Measurements from ENCODE around the gene PTPRN2. TPM values are rescaled to one million over a fixed set of nuclear protein-coding genes. Genes with fewer than 3 reads are reported as not detected.

The PTPRN2 gene
- total RNA-seq, 1 experiment from 2014 or later: 2.1 TPM

DNA sequence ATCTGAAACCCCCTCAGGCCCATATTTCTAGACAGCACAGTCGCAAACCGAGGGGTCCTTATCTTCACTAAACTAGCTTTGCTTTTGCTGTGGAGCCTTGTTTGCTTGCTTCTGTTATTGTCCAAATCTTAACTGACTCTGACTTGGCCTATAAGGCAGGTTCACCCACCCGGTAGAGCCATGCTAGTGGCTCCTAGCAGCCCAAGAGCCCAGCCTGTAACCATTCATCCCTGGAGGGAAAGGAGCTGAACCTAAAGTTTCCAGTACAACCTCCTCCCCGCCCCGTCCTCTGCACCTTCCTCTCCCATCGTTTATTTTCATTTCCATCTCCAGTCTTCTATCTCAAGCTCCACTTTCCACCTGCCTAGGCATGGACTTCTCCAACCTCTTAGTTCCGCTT is 345.7 kb downstream of the PTPRN2 start (continued):
- TF ChIP-seq, protein P1, sequence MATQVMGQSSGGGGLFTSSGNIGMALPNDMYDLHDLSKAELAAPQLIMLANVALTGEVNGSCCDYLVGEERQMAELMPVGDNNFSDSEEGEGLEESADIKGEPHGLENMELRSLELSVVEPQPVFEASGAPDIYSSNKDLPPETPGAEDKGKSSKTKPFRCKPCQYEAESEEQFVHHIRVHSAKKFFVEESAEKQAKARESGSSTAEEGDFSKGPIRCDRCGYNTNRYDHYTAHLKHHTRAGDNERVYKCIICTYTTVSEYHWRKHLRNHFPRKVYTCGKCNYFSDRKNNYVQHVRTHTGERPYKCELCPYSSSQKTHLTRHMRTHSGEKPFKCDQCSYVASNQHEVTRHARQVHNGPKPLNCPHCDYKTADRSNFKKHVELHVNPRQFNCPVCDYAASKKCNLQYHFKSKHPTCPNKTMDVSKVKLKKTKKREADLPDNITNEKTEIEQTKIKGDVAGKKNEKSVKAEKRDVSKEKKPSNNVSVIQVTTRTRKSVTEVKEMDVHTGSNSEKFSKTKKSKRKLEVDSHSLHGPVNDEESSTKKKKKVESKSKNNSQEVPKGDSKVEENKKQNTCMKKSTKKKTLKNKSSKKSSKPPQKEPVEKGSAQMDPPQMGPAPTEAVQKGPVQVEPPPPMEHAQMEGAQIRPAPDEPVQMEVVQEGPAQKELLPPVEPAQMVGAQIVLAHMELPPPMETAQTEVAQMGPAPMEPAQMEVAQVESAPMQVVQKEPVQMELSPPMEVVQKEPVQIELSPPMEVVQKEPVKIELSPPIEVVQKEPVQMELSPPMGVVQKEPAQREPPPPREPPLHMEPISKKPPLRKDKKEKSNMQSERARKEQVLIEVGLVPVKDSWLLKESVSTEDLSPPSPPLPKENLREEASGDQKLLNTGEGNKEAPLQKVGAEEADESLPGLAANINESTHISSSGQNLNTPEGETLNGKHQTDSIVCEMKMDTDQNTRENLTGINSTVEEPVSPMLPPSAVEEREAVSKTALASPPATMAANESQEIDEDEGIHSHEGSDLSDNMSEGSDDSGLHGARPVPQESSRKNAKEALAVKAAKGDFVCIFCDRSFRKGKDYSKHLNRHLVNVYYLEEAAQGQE (IDR thresholded peaks at IDR 0.05; ENCODE audit: low read depth): no peak
- TF ChIP-seq, protein P2, sequence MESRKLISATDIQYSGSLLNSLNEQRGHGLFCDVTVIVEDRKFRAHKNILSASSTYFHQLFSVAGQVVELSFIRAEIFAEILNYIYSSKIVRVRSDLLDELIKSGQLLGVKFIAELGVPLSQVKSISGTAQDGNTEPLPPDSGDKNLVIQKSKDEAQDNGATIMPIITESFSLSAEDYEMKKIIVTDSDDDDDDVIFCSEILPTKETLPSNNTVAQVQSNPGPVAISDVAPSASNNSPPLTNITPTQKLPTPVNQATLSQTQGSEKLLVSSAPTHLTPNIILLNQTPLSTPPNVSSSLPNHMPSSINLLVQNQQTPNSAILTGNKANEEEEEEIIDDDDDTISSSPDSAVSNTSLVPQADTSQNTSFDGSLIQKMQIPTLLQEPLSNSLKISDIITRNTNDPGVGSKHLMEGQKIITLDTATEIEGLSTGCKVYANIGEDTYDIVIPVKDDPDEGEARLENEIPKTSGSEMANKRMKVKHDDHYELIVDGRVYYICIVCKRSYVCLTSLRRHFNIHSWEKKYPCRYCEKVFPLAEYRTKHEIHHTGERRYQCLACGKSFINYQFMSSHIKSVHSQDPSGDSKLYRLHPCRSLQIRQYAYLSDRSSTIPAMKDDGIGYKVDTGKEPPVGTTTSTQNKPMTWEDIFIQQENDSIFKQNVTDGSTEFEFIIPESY (IDR thresholded peaks at IDR 0.05; ENCODE audit: extremely low read depth, insufficient replicate concordance, low read length): no peak
- TF ChIP-seq CBX3 (IDR thresholded peaks at IDR 0.05; ENCODE audit: low read depth): no peak
- TF ChIP-seq SIN3A (IDR thresholded peaks at IDR 0.05; ENCODE audit: low read depth): no peak
- no peak for TF ChIP-seq ELF1 (IDR thresholded peaks at IDR 0.05; ENCODE audit: borderline replicate concordance, low read depth)
- TF ChIP-seq YY1 (IDR thresholded peaks at IDR 0.05; ENCODE audit: extremely low read depth, insufficient replicate concordance, low read depth, low read length): no peak

DNA sequence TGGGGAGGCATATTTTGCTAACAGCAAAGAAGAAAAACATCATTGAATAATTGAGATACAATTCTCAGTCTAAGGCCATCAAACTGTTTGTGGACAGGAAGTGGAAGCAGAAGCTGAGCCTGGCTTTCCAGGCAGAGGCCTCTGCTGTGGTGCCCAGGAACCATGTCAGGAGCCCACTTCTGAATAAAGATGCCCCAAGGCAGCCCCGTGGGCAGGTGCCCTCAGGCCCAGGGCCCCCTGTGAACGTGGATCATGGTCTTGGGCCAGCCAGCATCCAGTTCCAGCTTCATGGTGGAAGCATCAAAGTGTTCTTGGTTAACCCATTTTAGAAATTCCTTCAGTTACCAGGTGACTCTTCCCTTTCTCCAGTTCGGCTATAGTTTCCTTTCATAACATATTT is 346.8 kb downstream of the PTPRN2 start:
- no peak overlapping the region for H3K4me3 ChIP-seq (replicated peaks in 1 of 2; ENCODE audit: low read depth in 1 of 2, low read length in 2 of 2)
- no peak overlapping the region for H3K4me2 ChIP-seq (ENCODE audit: low read length)
- no peaks in the 10 kb centered on the region for H4K20me1 ChIP-seq (ENCODE audit: insufficient read depth)
- H3K36me3 ChIP-seq (ENCODE audit: control insufficient read depth in 1 of 2, insufficient read depth in 2 of 2, low read length in 2 of 2): no peaks in the 10 kb centered on the region
- H2AFZ ChIP-seq (ENCODE audit: low read depth, low read length, poor library complexity, severe bottlenecking): no peak overlapping the region
- H3K27me3 ChIP-seq (ENCODE audit: insufficient read depth, low read length): no peaks in the 10 kb centered on the region
- DNase-seq (ENCODE audit: low read depth, low spot score): no peak
- H3K4me1 ChIP-seq (ENCODE audit: control insufficient read depth in 1 of 2, insufficient read depth in 2 of 2, low read length in 2 of 2): no peaks in the 10 kb centered on the region
- intact Hi-C loops (cut with micrococcal nuclease): no loop called here
- POLR2A ChIA-PET: no interaction called here
- H3K27ac ChIP-seq (ENCODE audit: low read depth, low read length): no peak overlapping the region
- CTCF ChIA-PET: no interaction called here
- RAD21 ChIA-PET (ENCODE audit: low non-redundant PET in 1 of 2, low total read pairs in 2 of 2, uncharacterized antibody in 2 of 2, unreplicated experiment in 2 of 2): no interaction called here
- H3K9me3 ChIP-seq (ENCODE audit: control insufficient read depth in 1 of 2, insufficient read depth in 1 of 2, low read depth in 1 of 2, low read length in 2 of 2): no peaks in the 10 kb centered on the region
- H3K9ac ChIP-seq (ENCODE audit: low read length): no peak overlapping the region
- ATAC-seq: no peak
- no TSS peak for BruUV-seq (replicated peaks)
- no peaks in the 10 kb centered on the region for H3K79me2 ChIP-seq (ENCODE audit: insufficient read depth, low read length)
- H3K9me2 ChIP-seq (ENCODE audit: insufficient read depth): no peaks in the 10 kb centered on the region
- TF ChIP-seq, protein P1 (IDR thresholded peaks at IDR 0.05; ENCODE audit: low read depth): no peak
- no peak for TF ChIP-seq SRF (IDR thresholded peaks at IDR 0.05; ENCODE audit: low read depth)
- TF ChIP-seq FOSL1 (IDR thresholded peaks at IDR 0.05; ENCODE audit: low read depth): no peak
- no peak for TF ChIP-seq EZH2 (IDR thresholded peaks at IDR 0.05)
- TF ChIP-seq, protein P2 (IDR thresholded peaks at IDR 0.05; ENCODE audit: extremely low read depth, insufficient replicate concordance, low read length): no peak
- TF ChIP-seq, protein P3, sequence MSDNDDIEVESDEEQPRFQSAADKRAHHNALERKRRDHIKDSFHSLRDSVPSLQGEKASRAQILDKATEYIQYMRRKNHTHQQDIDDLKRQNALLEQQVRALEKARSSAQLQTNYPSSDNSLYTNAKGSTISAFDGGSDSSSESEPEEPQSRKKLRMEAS (IDR thresholded peaks at IDR 0.05): no peak
- no peak for TF ChIP-seq CBX3 (IDR thresholded peaks at IDR 0.05; ENCODE audit: low read depth)
- TF ChIP-seq JUND (IDR thresholded peaks at IDR 0.05): no peak
- TF ChIP-seq ELF1 (IDR thresholded peaks at IDR 0.05; ENCODE audit: borderline replicate concordance, low read depth): no peak
- no peak for TF ChIP-seq SP1 (IDR thresholded peaks at IDR 0.05; ENCODE audit: low read depth)
- TF ChIP-seq TCF7L2 (IDR thresholded peaks at IDR 0.05; ENCODE audit: borderline replicate concordance, extremely low read depth, insufficient read depth, insufficient read length): no peak
